HG03175 (cell line): ENCODE measurements around the gene PRPS1.
"Not testable (repeated sequence)": the region's sequence is repeated elsewhere in the genome, so short reads cannot be mapped to it uniquely, and the experiment has no call there.

ENCODE experiments used
- ATAC-seq: cut with Tn5 transposase; IDR thresholded peaks from one replicate; pipeline ENCODE4 v1.9.1; 2021; ENCODE audit warnings: mild to moderate bottlenecking, moderate library complexity; ENCODE audit not compliant: unreplicated experiment

The PRPS1 gene

GRCh38 chrX:107627838-107628661, at the start of gene PRPS1:
TSS of gene PRPS1 (plus strand) at chrX:107628510. CDS start at chrX:107628629, 119 bp downstream.
- peak; percentile 99 for ATAC-seq

GRCh38 chrX:107579956-107580355, 48.4 kb upstream of the PRPS1 start:
- no peak for ATAC-seq

- no peak for ATAC-seq
These were observed 46.4 kb upstream of the PRPS1 start for GRCh38 chrX:107581923-107582322.

- ATAC-seq: no peak
These were observed 39.1 kb upstream of the PRPS1 start for GRCh38 chrX:107589243-107589642.

GRCh38 chrX:107596651-107597050, 31.7 kb upstream of the PRPS1 start:
- ATAC-seq: no peak

- no peak for ATAC-seq
These were observed 31.0 kb upstream of the PRPS1 start for GRCh38 chrX:107597264-107597663.

GRCh38 chrX:107597791-107598190, 30.5 kb upstream of the PRPS1 start:
- no peak for ATAC-seq

GRCh38 chrX:107599450-107599861, 28.9 kb upstream of the PRPS1 start:
- no peak for ATAC-seq

- no peak for ATAC-seq
These were observed 27.9 kb upstream of the PRPS1 start for GRCh38 chrX:107600366-107600765.

GRCh38 chrX:107601326-107601725, 27.0 kb upstream of the PRPS1 start:
- no peak for ATAC-seq

- no peak for ATAC-seq
These were observed 26.6 kb upstream of the PRPS1 start for GRCh38 chrX:107601759-107602158.

- no peak for ATAC-seq
These were observed 25.5 kb upstream of the PRPS1 start for GRCh38 chrX:107602694-107603239.

- ATAC-seq: no peak
These were observed 24.7 kb upstream of the PRPS1 start for GRCh38 chrX:107603429-107604159.

- not testable (repeated sequence) for ATAC-seq
These were observed 19.2 kb upstream of the PRPS1 start for GRCh38 chrX:107609061-107609460.

GRCh38 chrX:107610667-107611066, 17.6 kb upstream of the PRPS1 start:
- ATAC-seq: no peak

- no peak for ATAC-seq
These were observed 8.4 kb upstream of the PRPS1 start for GRCh38 chrX:107619885-107620322.

GRCh38 chrX:107624893-107625292, 3.4 kb upstream of the PRPS1 start:
- no peak for ATAC-seq

- ATAC-seq: no peak
These were observed 2.6 kb upstream of the PRPS1 start for GRCh38 chrX:107625739-107626138.

- ATAC-seq: no peak
These were observed 1.8 kb upstream of the PRPS1 start for GRCh38 chrX:107626481-107626880.

- no peak for ATAC-seq
These were observed 1.4 kb upstream of the PRPS1 start for GRCh38 chrX:107626916-107627315.

GRCh38 chrX:107628662-107629539, 591 bp downstream of the PRPS1 start:
- ATAC-seq: peak; percentile 42
